Measurements from ENCODE around the gene PHF2.

Gene PHF2

DNA sequence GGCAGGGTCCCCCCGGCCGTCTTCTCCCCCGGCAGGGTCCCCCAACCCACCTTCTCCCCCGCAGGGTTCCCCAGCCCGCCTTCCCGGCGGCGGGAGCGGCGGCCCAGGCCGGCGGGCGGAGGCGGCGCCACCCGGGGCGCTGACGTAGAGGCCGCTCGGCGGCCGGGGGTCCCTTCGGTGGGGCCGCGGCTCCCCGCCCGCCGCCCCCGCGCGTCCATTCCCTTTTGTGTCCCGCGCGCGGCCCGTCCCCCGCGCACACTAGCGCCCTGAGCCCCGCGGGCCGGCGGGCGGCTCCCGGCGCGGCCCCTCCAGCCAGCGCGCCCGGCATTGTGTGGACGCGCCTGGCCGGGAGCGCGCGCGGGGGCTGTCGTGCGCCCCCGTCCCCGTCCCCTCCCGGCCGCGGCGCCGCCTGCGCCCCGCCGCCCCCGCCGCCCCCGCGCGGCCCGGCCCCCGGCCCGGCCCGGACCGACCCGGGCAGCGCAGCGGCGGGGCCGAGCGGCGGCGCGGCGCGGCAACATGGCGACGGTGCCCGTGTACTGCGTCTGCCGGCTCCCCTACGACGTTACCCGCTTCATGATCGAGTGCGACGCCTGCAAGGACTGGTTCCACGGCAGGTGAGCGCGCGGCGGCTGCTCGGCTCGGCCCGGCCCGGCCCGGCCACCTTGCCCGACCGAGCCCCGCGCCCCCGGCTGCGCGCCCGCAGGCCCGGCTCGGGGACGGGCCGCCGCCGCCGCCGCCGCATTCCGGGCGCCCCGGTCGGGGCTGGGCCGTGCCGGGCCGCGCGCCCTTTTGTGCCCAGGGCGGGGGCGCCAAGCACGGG is at the start of gene PHF2:
Gene PHF2 (plus strand): TSS at position 327 of the 820 bp plus-strand sequence. CDS start 190 bp downstream, at position 517.
- peak; percentile 83 for DNase-seq (ENCODE audit: low spot score)

GRCh38 chr9:93531374-93531773 is 45.0 kb upstream of the PHF2 start:
- DNase-seq (ENCODE audit: low spot score), result no peak

DNA sequence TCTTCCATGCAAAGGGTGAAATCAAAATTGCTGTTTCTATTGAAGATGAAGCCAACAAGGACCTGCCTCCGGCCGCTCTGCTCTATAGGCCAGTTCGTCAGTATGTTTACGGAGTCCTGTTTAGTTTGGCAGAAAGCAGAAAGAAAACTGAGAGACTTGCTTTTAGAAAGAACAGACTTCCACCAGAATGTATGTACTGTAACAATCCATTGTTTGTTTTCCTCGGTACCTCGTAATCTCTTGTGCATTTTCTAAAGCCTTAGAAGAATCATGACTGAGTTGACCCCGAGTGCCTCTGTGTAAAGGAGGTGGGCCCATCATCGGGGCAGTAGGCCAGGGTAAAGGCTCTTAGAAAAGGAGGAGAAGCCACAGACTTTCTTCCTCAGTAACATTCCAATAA is 44.2 kb upstream of the PHF2 start:
- DNase-seq (ENCODE audit: low spot score), result no peak

- DNase-seq (ENCODE audit: low spot score), result no peak
Measured at GRCh38 chr9:93533863-93534262, 42.5 kb upstream of the PHF2 start.

DNA sequence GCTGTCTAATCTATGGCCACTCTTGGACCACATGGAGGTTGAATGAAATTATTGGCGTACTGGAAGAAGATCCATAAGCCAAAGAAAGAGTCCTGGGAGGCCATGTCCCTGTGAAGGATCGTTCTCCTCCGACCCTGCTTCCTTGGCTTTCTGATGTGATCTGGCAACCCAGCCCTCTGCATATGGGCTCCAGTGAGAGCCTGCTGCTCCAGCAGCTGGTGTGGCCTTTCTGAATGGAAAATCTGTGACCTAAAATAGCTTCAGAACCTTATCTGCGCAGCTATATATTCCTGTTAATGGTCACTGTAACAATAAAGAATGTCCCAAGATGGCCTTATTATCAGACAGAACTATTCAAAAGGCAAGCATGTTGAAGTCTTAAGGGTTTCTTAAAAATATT is 40.2 kb upstream of the PHF2 start:
- DNase-seq (ENCODE audit: low spot score), result no peak

GRCh38 chr9:93536874-93537273 is 39.5 kb upstream of the PHF2 start:
- DNase-seq (ENCODE audit: low spot score), result no peak

GRCh38 chr9:93540305-93540704 is 36.1 kb upstream of the PHF2 start:
- DNase-seq (ENCODE audit: low spot score), result no peak

DNA sequence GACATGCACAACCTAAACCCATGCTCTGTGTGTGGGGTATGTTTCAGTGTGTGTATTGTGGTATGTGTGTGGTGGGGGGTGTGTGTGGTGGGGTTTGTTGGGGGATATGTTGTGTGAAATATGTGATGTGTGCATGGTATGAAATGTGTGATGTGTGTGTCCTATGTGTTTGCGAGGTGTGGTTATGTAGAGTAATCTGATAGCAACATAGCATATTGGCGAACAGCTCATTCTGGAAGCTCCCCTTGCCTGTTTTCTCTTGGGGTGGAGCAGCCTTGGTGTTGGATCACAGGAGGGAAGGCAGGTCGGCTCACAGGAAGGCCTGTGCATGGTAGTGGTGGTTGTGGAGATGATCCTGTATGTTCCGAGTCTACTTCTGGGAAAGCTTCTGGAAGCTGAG is 35.4 kb upstream of the PHF2 start:
- DNase-seq (ENCODE audit: low spot score), result no peak

- no peak for DNase-seq (ENCODE audit: low spot score)
Measured at GRCh38 chr9:93541581-93542349, 34.6 kb upstream of the PHF2 start.

GRCh38 chr9:93543117-93543516 is 33.3 kb upstream of the PHF2 start:
- DNase-seq (ENCODE audit: low spot score), result no peak

DNA sequence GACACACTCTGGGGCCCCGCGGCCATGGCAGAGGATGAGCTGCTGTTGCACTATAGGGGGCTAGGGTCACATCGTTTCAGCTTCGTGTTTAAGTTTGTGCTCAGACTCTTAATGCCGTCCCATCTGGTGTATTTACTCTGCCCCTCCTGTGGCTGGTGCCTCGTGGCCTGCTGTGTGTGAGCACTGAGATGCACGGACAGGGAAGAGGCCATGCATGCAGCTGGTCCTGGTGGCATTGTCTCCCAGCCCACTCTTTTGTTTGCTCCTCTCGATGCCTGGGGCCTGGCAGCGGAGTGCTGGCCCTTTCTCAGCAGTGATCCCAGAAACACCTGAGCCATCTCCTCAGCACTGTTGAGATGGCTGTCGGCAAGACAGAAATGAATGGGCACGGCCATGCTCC is 30.0 kb upstream of the PHF2 start:
- DNase-seq (ENCODE audit: low spot score), result no peak

GRCh38 chr9:93549611-93550010 is 26.8 kb upstream of the PHF2 start:
- DNase-seq (ENCODE audit: low spot score), result no peak

DNA sequence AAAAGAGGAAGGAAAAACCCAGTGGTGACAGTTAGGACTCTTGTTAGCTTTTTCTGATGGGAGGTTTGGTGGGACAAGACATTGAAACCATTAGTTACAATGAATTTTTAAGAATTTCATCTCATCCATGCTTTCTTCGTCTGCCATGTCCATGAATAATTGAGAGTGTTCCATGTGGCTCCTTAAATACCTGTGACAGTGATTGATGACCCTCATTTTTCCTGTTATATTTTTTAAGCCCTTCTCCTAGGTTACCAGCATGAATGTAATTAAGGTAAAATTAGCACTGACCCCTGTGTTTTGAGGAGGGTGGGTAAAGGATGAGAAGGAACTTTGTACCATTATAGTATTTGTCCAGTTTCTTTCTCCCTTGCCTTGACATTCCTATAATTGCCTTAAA is 23.5 kb upstream of the PHF2 start:
- DNase-seq (ENCODE audit: low spot score), result no peak

DNA sequence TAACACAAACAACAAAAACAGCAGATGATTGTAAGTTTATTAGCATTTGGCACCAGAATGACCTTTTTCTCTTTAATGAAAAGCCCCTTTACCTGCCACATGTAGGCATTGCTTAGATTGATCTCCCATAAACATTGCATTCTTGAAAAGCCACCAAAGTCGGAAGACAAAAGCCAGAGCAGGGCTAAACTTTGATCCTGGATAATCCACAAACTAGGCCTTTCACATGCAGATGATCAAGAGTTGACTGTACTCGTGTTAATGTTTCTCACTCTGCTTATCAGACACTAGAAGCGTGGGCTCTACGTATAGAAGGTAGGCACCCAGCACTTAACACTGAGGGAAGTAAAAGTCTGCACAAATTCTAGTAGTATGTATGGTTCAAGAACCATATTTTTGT is 21.0 kb upstream of the PHF2 start:
- DNase-seq (ENCODE audit: low spot score), result no peak

- no peak for DNase-seq (ENCODE audit: low spot score)
Measured at GRCh38 chr9:93557366-93558137, 18.8 kb upstream of the PHF2 start.

- no peak for DNase-seq (ENCODE audit: low spot score)
Measured at GRCh38 chr9:93558503-93558902, 17.9 kb upstream of the PHF2 start.

GRCh38 chr9:93560991-93561390 is 15.4 kb upstream of the PHF2 start:
- no peak for DNase-seq (ENCODE audit: low spot score)

- DNase-seq (ENCODE audit: low spot score), result no peak
Measured at GRCh38 chr9:93562157-93562556, 14.2 kb upstream of the PHF2 start.

- no peak for DNase-seq (ENCODE audit: low spot score)
Measured at GRCh38 chr9:93565089-93565488, 11.3 kb upstream of the PHF2 start.

GRCh38 chr9:93566408-93567270 is 9.7 kb upstream of the PHF2 start:
- peak; percentile 99 for DNase-seq (ENCODE audit: low spot score)

- peak; percentile 26 for DNase-seq (ENCODE audit: low spot score)
Measured at GRCh38 chr9:93567271-93567959, 9.0 kb upstream of the PHF2 start.

All from D341Med (cell line).